T-cell (primary cell): Measurements from ENCODE around the gene ASB7. TPM values are rescaled to one million over a fixed set of nuclear protein-coding genes. Genes with fewer than 3 reads are reported as not detected.

ENCODE experiments used
- ATAC-seq, 4 experiments: fragments of 200-7000 bp in 3 of 4; fragments of 150-1000 bp in 1 of 4; cut with Tn5 transposase; replicated peaks in 1 of 4; 1 replicate in 3 of 4; 2 replicates in 1 of 4; pipeline ENCODE4 v1.10.0; 2021; ENCODE audit warnings: moderate library complexity in 3 of 4, mild to moderate bottlenecking in 2 of 4, moderate number of reproducible peaks in 1 of 4
- CTCF ChIA-PET, 2 donors: fragments of 300-600 bp; sonication (Branson Sonifier 250); formaldehyde crosslinking; loops; one replicate each; lab custom pipeline; 2022; ENCODE audit warnings: antibody characterized with exemption in 2 of 2; lab: Charles Lee
- POLR2A ChIA-PET, 2 donors: fragments of 300-600 bp; sonication (Branson Sonifier 250); formaldehyde crosslinking; loops; one replicate each; lab custom pipeline; 2022; ENCODE audit warnings: antibody characterized with exemption in 2 of 2; lab: Charles Lee
- DNase-seq, 35 experiments: peaks; one replicate each; pipeline versions ENCODE4 v3.0.0 to v3.0.0-alpha.2; 2013 to 2023
- H3K27ac ChIP-seq: one replicate; pipeline ENCODE4 v1.5.1; 2013; ENCODE audit warnings: low read length
- H3K27me3 ChIP-seq, 2 experiments: replicated peaks in 1 of 2; 1 replicate in 1 of 2; 2 replicates in 1 of 2; pipeline versions ENCODE4 v1.6.1 to v1.7.0; 2013; ENCODE audit warnings: low read length in 1 of 2, mixed read lengths in 1 of 2; ENCODE audit not compliant: control insufficient read depth in 2 of 2, insufficient read depth in 2 of 2; ENCODE audit errors: extremely low read depth in 1 of 2
- H3K36me3 ChIP-seq, 2 donors: 1 replicate in 1 of 2; 2 replicates in 1 of 2; pipeline versions ENCODE4 v1.6.1 to v1.7.0; 2013; ENCODE audit warnings: low read length in 1 of 2; ENCODE audit not compliant: control insufficient read depth in 2 of 2, insufficient read depth in 1 of 2; ENCODE audit errors: extremely low read depth in 1 of 2
- H3K4me1 ChIP-seq, 2 experiments: 1 replicate in 1 of 2; 2 replicates in 1 of 2; pipeline versions ENCODE4 v1.6.1 to v1.7.0; 2013; ENCODE audit warnings: low read length in 2 of 2, mixed read lengths in 1 of 2; ENCODE audit not compliant: insufficient read depth in 2 of 2, control insufficient read depth in 1 of 2; ENCODE audit errors: extremely low read depth in 1 of 2
- H3K4me3 ChIP-seq, 2 donors: 1 replicate in 1 of 2; 2 replicates in 1 of 2; pipeline versions ENCODE4 v1.5.1 to v1.7.0; 2013; ENCODE audit warnings: mild to moderate bottlenecking in 2 of 2, low read length in 1 of 2, moderate library complexity in 1 of 2; ENCODE audit not compliant: control insufficient read depth in 1 of 2; ENCODE audit errors: extremely low read depth in 1 of 2
- H3K9me3 ChIP-seq: 2 replicates; pipeline ENCODE4 v1.7.0; 2013
- H3K27ac Mint-ChIP-seq, 2 donors: one replicate each; pipeline ENCODE4 v1.8.0; 2020 to 2021; ENCODE audit warnings: mild to moderate bottlenecking in 2 of 2, mixed read lengths in 2 of 2
- H3K27me3 Mint-ChIP-seq, 2 donors: one replicate each; pipeline ENCODE4 v1.8.0; 2021 to 2022; ENCODE audit warnings: mixed read lengths in 2 of 2
- H3K36me3 Mint-ChIP-seq: one replicate; pipeline ENCODE4 v1.8.0; 2021; ENCODE audit warnings: mixed read lengths
- H3K4me1 Mint-ChIP-seq, 3 donors: one replicate each; pipeline ENCODE4 v1.8.0; 2020 to 2022; ENCODE audit warnings: mixed read lengths in 3 of 3, mild to moderate bottlenecking in 1 of 3
- H3K4me3 Mint-ChIP-seq, 3 donors: one replicate each; pipeline ENCODE4 v1.8.0; 2020 to 2022; ENCODE audit warnings: mild to moderate bottlenecking in 3 of 3, mixed read lengths in 3 of 3, moderate library complexity in 3 of 3
- H3K9me3 Mint-ChIP-seq, 3 donors: one replicate each; pipeline ENCODE4 v1.8.0; 2020 to 2022; ENCODE audit warnings: mixed read lengths in 3 of 3
- WGBS: methylation state at CpG from one replicate; pipeline ENCODE4 v1.1.5; 2013; ENCODE audit warnings: missing lambda C conversion rate; ENCODE audit not compliant: insufficient coverage; 5-methylcytosine and 5-hydroxymethylcytosine counted together
- total RNA-seq, 35 experiments: library from RNA in 6 of 35; stranded (reverse) in 6 of 35; fragments of 120-200 nt in 1 of 35; gene quantifications; one replicate each; pipeline versions ENCODE4 v1.2.1 to v1.2.4 and lab custom pipeline; 2013 to 2026

Gene ASB7
- total RNA-seq, 5 donors from 2014 or later (not counting 1 experiment from before 2014, with no cell fraction given): 17.7 to 24.8 (median 21.8) TPM

- POLR2A ChIA-PET: no interaction called here
- Histone ChIP-seq H3K9me3 (no peaks in the 10 kb centered on the region), H3K4me3 (no peak overlapping the region), H3K4me1 (no peaks in the 10 kb centered on the region), H3K27ac (no peak overlapping the region), H3K36me3 (peaks cover 5 to 61% of the 10 kb centered on the region in 2 donors), H3K27me3 (no peaks in the 10 kb centered on the region)
- no peaks in the 10 kb centered on the region for H3K27me3 Mint-ChIP-seq
- H3K9me3 Mint-ChIP-seq: no peaks in the 10 kb centered on the region
- H3K4me3 Mint-ChIP-seq: no peak overlapping the region
- ATAC-seq: no peak
- H3K27ac Mint-ChIP-seq: no peak overlapping the region
- WGBS: no CpG with 5 or more reads among the region's 4 CpGs
- H3K36me3 Mint-ChIP-seq: peaks cover 61% of the 10 kb centered on the region
- H3K4me1 Mint-ChIP-seq: peaks cover 34 to 37% (median 35%) of the 10 kb centered on the region in 3 donors
- no peak for DNase-seq
- CTCF ChIA-PET: interaction anchor here in 1 of 2 donors (1.3 kb wide), 1 partner anchor 12 kb away, joined by 3 read pairs; no protein-coding TSS in a partner anchor
These were observed 12.5 kb downstream of the ASB7 start for GRCh38 chr15:100614918-100615317.

GRCh38 chr15:100615801-100616200 lies 13.4 kb downstream of the ASB7 start:
- no peak overlapping the region for H3K4me3 Mint-ChIP-seq
- H3K27me3 Mint-ChIP-seq: no peaks in the 10 kb centered on the region
- ChIA-PET POLR2A (no interaction called here), CTCF (interaction anchor here in 1 of 2 donors (1.3 kb wide), 1 partner anchor 11 kb away, joined by 3 read pairs; no protein-coding TSS in a partner anchor)
- Histone ChIP-seq H3K4me3 (no peak overlapping the region), H3K27ac (no peak overlapping the region), H3K9me3 (no peaks in the 10 kb centered on the region), H3K4me1 (no peaks in the 10 kb centered on the region), H3K27me3 (no peaks in the 10 kb centered on the region), H3K36me3 (peaks cover 5 to 65% of the 10 kb centered on the region in 2 donors)
- no peaks in the 10 kb centered on the region for H3K9me3 Mint-ChIP-seq
- ATAC-seq (no peak), DNase-seq (no peak)
- 93% methylated on average over 3 of the region's 5 CpGs for WGBS
- peaks cover 34 to 37% (median 35%) of the 10 kb centered on the region in 3 donors for H3K4me1 Mint-ChIP-seq
- H3K36me3 Mint-ChIP-seq: peaks cover 64% of the 10 kb centered on the region
- no peak overlapping the region for H3K27ac Mint-ChIP-seq

- 100% methylated on average over 1 of the region's 2 CpGs for WGBS
- Histone ChIP-seq H3K27me3 (no peaks in the 10 kb centered on the region), H3K27ac (no peak overlapping the region), H3K36me3 (peaks cover 5 to 61% of the 10 kb centered on the region in 2 donors), H3K4me3 (no peak overlapping the region), H3K9me3 (no peaks in the 10 kb centered on the region), H3K4me1 (no peaks in the 10 kb centered on the region)
- Mint-ChIP-seq H3K4me1 (peaks cover 34 to 37% (median 35%) of the 10 kb centered on the region in 3 donors), H3K36me3 (peaks cover 64% of the 10 kb centered on the region), H3K27ac (no peak overlapping the region), H3K27me3 (no peaks in the 10 kb centered on the region), H3K4me3 (no peak overlapping the region), H3K9me3 (no peaks in the 10 kb centered on the region)
- CTCF ChIA-PET: interaction anchor here in 1 of 2 donors (0.6 kb wide), 1 partner anchor 234 kb away, joined by 3 read pairs; no protein-coding TSS in a partner anchor
- POLR2A ChIA-PET: no interaction called here
- ATAC-seq (no peak), DNase-seq (no peak)
These were observed 14.3 kb downstream of the ASB7 start for GRCh38 chr15:100616700-100617099.

GRCh38 chr15:100623301-100623700 lies 20.9 kb downstream of the ASB7 start:
- Mint-ChIP-seq H3K27ac (no peak overlapping the region), H3K27me3 (no peaks in the 10 kb centered on the region), H3K4me3 (no peak overlapping the region), H3K36me3 (peaks cover 29% of the 10 kb centered on the region), H3K4me1 (peaks cover 7 to 10% (median 9%) of the 10 kb centered on the region in 3 donors), H3K9me3 (no peaks in the 10 kb centered on the region)
- Histone ChIP-seq H3K27ac (no peak overlapping the region), H3K27me3 (no peaks in the 10 kb centered on the region), H3K36me3 (peaks cover 0 to 22% of the 10 kb centered on the region in 2 donors), H3K4me3 (no peak overlapping the region), H3K9me3 (no peaks in the 10 kb centered on the region), H3K4me1 (no peaks in the 10 kb centered on the region)
- 100% methylated on average over 2 of the region's 5 CpGs for whole genome bisulfite sequencing
- DNase-seq (no peak), ATAC-seq (no peak)
- ChIA-PET POLR2A (no interaction called here), CTCF (no interaction called here)

- Histone ChIP-seq H3K9me3 (no peaks in the 10 kb centered on the region), H3K4me3 (no peak overlapping the region), H3K36me3 (peaks cover 4 to 36% of the 10 kb centered on the region in 2 donors), H3K27me3 (no peaks in the 10 kb centered on the region), H3K27ac (no peak overlapping the region), H3K4me1 (no peaks in the 10 kb centered on the region)
- ChIA-PET CTCF (interaction anchor here (0.5 to 1.5 kb wide), 3 partner anchors 244 to 1393 kb away, joined by 3 to 9 read pairs (median 3); no protein-coding TSS in a partner anchor), POLR2A (no interaction called here)
- WGBS: 33% methylated on average over 3 of the region's 6 CpGs
- H3K4me3 Mint-ChIP-seq: no peak overlapping the region
- peak; percentile 72 to 82 (median 75) for ATAC-seq
- H3K27ac Mint-ChIP-seq: no peak overlapping the region
- H3K4me1 Mint-ChIP-seq: peaks cover 14 to 31% (median 26%) of the 10 kb centered on the region in 3 donors
- no peaks in the 10 kb centered on the region for H3K9me3 Mint-ChIP-seq
- H3K36me3 Mint-ChIP-seq: peaks cover 35% of the 10 kb centered on the region
- DNase-seq: peak; percentile 13 to 84 (median 51)
- no peaks in the 10 kb centered on the region for H3K27me3 Mint-ChIP-seq
These were observed 25.5 kb downstream of the ASB7 start for GRCh38 chr15:100627789-100628395.

- 83% methylated on average over 1 of the region's 3 CpGs for WGBS
These were observed 26.4 kb downstream of the ASB7 start for GRCh38 chr15:100628746-100629145.

More at GRCh38 chr15:100628746-100629145, 26.4 kb downstream of the ASB7 start:
- no peak for DNase-seq
- Mint-ChIP-seq H3K4me1 (peaks cover 23 to 40% (median 31%) of the 10 kb centered on the region in 3 donors), H3K36me3 (peaks cover 36% of the 10 kb centered on the region), H3K27me3 (no peaks in the 10 kb centered on the region), H3K4me3 (no peak overlapping the region), H3K27ac (no peak overlapping the region), H3K9me3 (no peaks in the 10 kb centered on the region)
- ATAC-seq: no peak
- Histone ChIP-seq H3K9me3 (no peaks in the 10 kb centered on the region), H3K4me3 (no peak overlapping the region), H3K27me3 (no peaks in the 10 kb centered on the region), H3K36me3 (peaks cover 4 to 37% of the 10 kb centered on the region in 2 donors), H3K4me1 (peaks cover 0 to 4% of the 10 kb centered on the region in 2 experiments), H3K27ac (no peak overlapping the region)
- POLR2A ChIA-PET: no interaction called here
- CTCF ChIA-PET: no interaction called here
